Right hindlimb (tissue), 1 donor: ENCODE data around the gene ZNF469.

ENCODE experiments used
- DNase-seq: peaks from one replicate; pipeline ENCODE4 v3.0.0-alpha.2; 2018

The ZNF469 gene

DNA sequence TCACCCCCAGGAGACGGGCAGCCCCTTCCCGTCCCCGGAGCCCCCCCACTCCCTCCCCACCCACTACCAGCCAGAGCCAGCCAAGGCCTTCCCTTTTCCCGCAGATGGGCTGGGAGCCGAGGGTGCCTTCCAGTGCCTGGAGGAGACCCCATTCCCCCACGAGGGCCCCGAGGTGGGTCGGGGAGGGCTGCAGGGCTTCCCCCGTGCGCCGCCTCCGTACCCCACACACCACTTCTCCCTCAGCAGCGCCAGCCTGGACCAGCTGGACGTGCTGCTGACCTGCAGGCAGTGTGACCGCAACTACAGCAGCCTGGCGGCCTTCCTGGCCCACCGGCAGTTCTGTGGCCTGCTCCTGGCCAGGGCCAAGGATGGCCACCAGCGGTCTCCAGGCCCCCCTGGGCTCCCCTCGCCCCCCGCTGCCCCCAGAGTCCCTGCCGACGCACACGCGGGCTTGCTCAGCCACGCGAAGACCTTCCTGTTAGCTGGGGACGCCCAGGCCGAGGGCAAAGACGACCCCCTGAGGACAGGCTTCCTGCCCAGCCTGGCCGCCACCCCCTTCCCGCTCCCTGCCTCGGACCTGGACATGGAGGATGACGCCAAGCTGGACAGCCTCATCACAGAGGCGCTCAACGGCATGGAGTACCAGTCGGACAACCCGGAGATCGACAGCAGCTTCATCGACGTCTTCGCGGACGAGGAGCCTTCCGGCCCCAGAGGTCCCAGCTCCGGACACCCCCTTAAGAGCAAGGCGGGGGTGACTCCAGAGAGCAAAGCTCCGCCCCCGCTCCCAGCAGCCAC lies 46.8 kb downstream of the ZNF469 start:
- no peak for DNase-seq

GRCh38 chr16:88430185-88430523 lies 47.4 kb downstream of the ZNF469 start:
- no peak for DNase-seq

DNA sequence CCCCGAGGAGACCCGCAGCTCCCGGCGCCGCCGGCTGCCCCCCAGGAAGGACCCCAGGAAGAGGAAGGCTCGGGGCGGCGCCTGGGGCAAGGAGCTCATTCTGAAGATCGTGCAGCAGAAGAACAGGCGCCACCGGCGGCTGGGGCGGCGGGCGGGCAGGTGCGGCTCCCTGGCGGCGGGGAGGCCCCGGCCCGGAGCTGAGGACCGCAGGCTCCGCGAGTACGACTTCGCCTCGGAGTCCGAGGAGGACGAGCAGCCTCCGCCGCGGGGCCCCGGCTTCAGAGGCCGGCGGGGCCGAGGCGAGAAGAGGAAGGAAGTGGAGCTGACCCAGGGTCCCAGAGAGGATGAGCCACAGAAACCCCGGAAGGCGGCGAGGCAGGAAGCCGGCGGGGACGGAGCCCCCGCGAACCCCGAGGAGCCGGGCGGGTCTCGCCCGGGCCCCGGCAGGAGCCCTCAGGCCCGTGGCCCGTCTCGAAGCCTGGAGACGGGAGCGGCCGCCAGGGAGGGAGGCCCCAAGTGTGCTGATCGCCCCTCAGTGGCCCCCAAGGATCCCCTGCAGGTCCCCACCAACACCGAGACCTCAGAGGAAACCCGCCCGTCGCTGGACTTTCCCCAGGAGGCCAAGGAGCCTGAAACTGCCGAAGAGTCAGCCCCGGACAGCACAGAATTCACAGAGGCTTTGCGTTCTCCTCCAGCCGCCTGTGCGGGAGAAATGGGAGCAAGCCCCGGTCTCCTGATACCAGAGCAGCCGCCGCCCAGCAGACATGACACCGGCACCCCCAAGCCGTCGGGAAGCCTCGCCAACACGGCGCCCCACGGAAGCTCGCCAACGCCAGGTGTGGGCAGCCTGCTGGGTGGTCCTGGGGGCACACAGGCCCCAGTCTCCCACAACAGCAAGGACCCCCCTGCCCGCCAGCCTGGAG lies 48.0 kb downstream of the ZNF469 start:
- DNase-seq, result no peak

DNA sequence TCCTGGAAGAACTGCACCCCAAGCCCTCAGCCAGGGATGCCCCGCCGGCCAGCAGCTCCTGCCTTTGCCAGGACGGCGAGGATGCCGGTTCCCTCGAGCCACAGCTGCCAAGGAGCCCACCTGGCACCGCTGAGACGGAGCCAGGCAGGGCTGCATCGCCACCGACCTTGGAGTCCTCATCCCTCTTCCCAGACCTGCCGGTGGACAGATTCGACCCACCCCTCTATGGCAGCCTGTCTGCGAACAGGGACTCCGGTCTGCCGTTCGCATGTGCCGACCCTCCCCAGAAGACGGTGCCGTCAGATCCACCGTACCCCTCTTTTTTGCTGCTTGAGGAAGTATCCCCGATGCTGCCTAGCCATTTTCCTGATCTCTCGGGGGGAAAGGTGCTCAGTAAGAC lies 48.9 kb downstream of the ZNF469 start:
- no peak for DNase-seq

- DNase-seq, result no peak
Observed at GRCh38 chr16:88432174-88432573, 49.4 kb downstream of the ZNF469 start.
